Common myeloid progenitor, CD34-positive (primary cell): ENCODE data around the gene R3HDM1.
A peak's percentile ranks its signal among the peaks of the same experiment; 100 is the strongest.

ENCODE experiments used
- CTCF ChIA-PET: fragments of 350-600 bp; sonication (Branson Sonifier 250); formaldehyde crosslinking; loops from one replicate; lab custom pipeline; 2021; ENCODE audit warnings: antibody characterized with exemption; lab: Charles Lee
- POLR2A ChIA-PET: fragments of 350-600 bp; sonication (Branson Sonifier 250); formaldehyde crosslinking; loops from one replicate; lab custom pipeline; 2021; ENCODE audit warnings: antibody characterized with exemption; lab: Charles Lee
- DNase-seq, 3 donors: peaks; one replicate each; pipeline versions ENCODE4 v3.0.0 to v3.0.0-alpha.2; 2013
- H3K27ac ChIP-seq, 2 experiments: 1 replicate in 1 of 2; 2 replicates in 1 of 2; pipeline ENCODE4 v1.7.0; 2013; ENCODE audit warnings: inconsistent platforms in 2 of 2, low read length in 2 of 2, mild to moderate bottlenecking in 2 of 2, low read depth in 1 of 2, moderate library complexity in 1 of 2; ENCODE audit not compliant: severe bottlenecking in 2 of 2, insufficient read depth in 1 of 2, poor library complexity in 1 of 2
- H3K27me3 ChIP-seq, 5 experiments: replicated peaks in 2 of 5; 1 replicate in 3 of 5; 2 replicates in 2 of 5; pipeline versions ENCODE4 v1.6.1 to v1.7.0; 2013; ENCODE audit warnings: low read length in 4 of 5, mild to moderate bottlenecking in 2 of 5, moderate library complexity in 2 of 5, inconsistent platforms in 1 of 5; ENCODE audit not compliant: insufficient read depth in 5 of 5, control insufficient read depth in 4 of 5
- H3K36me3 ChIP-seq, 4 experiments: 1 replicate in 2 of 4; 2 replicates in 2 of 4; pipeline versions ENCODE4 v1.6.1 to v1.7.0; 2013; ENCODE audit warnings: low read length in 3 of 4, control low read depth in 1 of 4, mild to moderate bottlenecking in 1 of 4; ENCODE audit not compliant: control insufficient read depth in 4 of 4, insufficient read depth in 4 of 4
- H3K4me1 ChIP-seq, 4 experiments: 1 replicate in 3 of 4; 2 replicates in 1 of 4; pipeline versions ENCODE4 v1.6.1 to v1.7.1; 2013; ENCODE audit warnings: low read length in 3 of 4, mild to moderate bottlenecking in 3 of 4, control low read depth in 1 of 4, inconsistent platforms in 1 of 4, moderate library complexity in 1 of 4; ENCODE audit not compliant: control insufficient read depth in 4 of 4, insufficient read depth in 4 of 4; ENCODE audit errors: control extremely low read depth in 1 of 4
- H3K4me3 ChIP-seq, 7 experiments: 1 replicate in 4 of 7; 2 replicates in 3 of 7; pipeline versions ENCODE4 v1.5.1 to v1.7.0; 2013; ENCODE audit warnings: mild to moderate bottlenecking in 7 of 7, low read length in 6 of 7, moderate library complexity in 6 of 7, inconsistent platforms in 2 of 7, low read depth in 2 of 7, control low read depth in 1 of 7; ENCODE audit not compliant: insufficient read depth in 4 of 7, control insufficient read depth in 1 of 7; ENCODE audit errors: extremely low read depth in 1 of 7
- H3K9me3 ChIP-seq, 5 experiments: 1 replicate in 4 of 5; 2 replicates in 1 of 5; pipeline versions ENCODE4 v1.6.1 to v1.7.1; 2013; ENCODE audit warnings: low read length in 4 of 5, mild to moderate bottlenecking in 2 of 5, inconsistent platforms in 1 of 5, low read depth in 1 of 5, moderate library complexity in 1 of 5; ENCODE audit not compliant: control insufficient read depth in 4 of 5, insufficient read depth in 2 of 5; ENCODE audit errors: control extremely low read depth in 1 of 5
- WGBS: methylation state at CpG from one replicate; pipeline ENCODE4 v1.1.5; 2013; ENCODE audit not compliant: insufficient coverage; 5-methylcytosine and 5-hydroxymethylcytosine counted together

Gene R3HDM1

DNA sequence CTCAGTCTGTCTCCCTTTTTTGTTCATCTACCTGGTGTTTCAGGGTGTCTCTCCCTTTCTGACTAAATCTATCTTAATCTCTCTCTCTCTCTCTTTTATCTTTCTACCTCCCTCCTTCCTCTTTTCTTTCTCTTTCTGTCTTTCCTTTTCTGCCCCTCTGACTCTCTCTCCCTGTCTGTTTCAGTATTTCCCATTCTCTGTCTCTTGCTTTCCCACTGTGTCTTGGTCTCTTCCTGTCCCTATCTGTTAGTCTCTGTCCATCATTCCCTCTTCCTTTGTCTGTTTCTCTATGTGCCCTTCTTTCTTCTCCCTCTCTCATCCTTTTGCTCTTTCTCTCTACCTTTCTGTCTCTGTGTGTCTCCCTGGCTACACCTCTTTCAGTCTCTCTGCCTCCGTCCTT is 56.7 kb downstream of the R3HDM1 start:
- peaks cover 0 to 9% (median 2%) of the 10 kb centered on the region in 4 experiments for H3K36me3 ChIP-seq
- H3K27ac ChIP-seq: no peak overlapping the region
- H3K27me3 ChIP-seq: no peaks in the 10 kb centered on the region
- H3K4me1 ChIP-seq: peaks cover 0 to 5% (median 3%) of the 10 kb centered on the region in 4 experiments
- DNase-seq: no peak
- ChIA-PET CTCF (no interaction called here), POLR2A (interaction anchor here (0.6 kb wide), 1 partner anchor 19 kb away, joined by 3 read pairs; no protein-coding TSS in a partner anchor)
- peaks cover 0 to 16% (median 5%) of the 10 kb centered on the region in 5 experiments for H3K9me3 ChIP-seq
- no peak overlapping the region for H3K4me3 ChIP-seq
- WGBS: 100% methylated on average over 1 of the region's 1 CpG

DNA sequence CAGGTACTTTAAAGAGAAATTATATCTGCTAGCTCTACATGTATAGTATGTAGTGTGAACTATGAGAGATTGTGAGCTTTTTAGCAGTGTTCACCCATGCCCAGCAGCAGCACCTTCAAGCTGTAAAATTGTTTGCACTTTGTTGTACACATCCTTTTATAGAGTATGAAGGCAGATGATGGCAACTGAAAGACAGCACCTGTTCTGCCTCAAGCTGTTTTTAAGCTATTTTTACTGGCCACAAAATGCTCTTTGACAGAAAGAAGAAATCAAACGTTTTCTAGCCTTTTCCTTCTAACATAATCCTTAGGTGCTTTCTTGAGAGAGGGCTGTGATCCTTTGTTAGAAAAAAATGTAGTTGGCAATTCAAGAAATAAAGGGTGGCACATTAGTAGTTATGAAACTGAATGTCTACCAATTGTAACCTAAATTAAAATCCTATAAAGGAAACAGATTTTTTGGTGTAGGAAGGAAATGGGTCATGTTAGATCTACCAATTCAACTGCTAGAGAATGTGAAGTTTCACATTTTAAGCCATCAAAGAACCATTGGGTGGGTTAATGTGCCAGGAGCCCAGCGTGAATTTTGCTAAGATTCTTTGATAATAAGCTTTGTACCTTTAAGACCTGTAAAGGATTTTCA is 59.5 kb downstream of the R3HDM1 start:
- WGBS: no CpG with 5 or more reads among the region's 2 CpGs
- ChIA-PET CTCF (interaction anchor here (0.9 to 2.5 kb wide), 5 partner anchors 8 to 573 kb away, joined by 3 to 8 read pairs (median 3); no protein-coding TSS in a partner anchor), POLR2A (no interaction called here)
- H3K9me3 ChIP-seq: peaks cover 0 to 16% (median 5%) of the 10 kb centered on the region in 5 experiments
- H3K4me1 ChIP-seq: peaks cover 0 to 5% (median 3%) of the 10 kb centered on the region in 4 experiments
- H3K27me3 ChIP-seq: no peaks in the 10 kb centered on the region
- H3K36me3 ChIP-seq: peaks cover 0 to 9% (median 2%) of the 10 kb centered on the region in 4 experiments
- peak in 2 of 3 donors; percentile 15 to 40 for DNase-seq
- no peak overlapping the region for H3K27ac ChIP-seq
- H3K4me3 ChIP-seq: no peak overlapping the region

DNA sequence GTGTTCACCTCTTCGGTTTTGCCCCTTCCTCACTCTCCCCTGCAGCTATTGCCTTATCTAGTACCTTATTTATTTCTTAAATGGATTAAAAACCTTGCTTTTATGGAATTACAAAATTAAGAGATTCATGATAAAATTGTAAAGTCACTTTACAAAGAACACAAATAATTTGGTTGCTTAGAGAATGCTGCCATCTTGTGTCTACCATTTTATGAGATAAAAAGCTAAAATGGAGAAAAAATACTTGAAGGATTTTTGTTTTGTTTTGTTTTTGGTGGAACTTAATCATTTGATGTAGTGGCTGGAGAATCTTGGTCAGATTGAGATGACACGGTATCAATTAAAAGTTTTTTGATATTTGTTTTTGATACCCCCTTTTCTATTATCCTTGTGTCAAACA is 69.6 kb downstream of the R3HDM1 start:
- peak; percentile 20 to 48 (median 43) for DNase-seq
- POLR2A ChIA-PET: no interaction called here
- no CpG with 5 or more reads among the region's 2 CpGs for WGBS
- Histone ChIP-seq H3K4me1 (no peaks in the 10 kb centered on the region), H3K36me3 (peaks cover 4 to 31% (median 16%) of the 10 kb centered on the region in 4 experiments), H3K27ac (no peak overlapping the region), H3K27me3 (no peaks in the 10 kb centered on the region), H3K4me3 (no peak overlapping the region), H3K9me3 (no peaks in the 10 kb centered on the region)
- CTCF ChIA-PET: interaction anchor here (1.0 to 4.9 kb wide), 9 partner anchors 10 to 612 kb away, joined by 3 to 29 read pairs (median 4); no protein-coding TSS in a partner anchor

DNA sequence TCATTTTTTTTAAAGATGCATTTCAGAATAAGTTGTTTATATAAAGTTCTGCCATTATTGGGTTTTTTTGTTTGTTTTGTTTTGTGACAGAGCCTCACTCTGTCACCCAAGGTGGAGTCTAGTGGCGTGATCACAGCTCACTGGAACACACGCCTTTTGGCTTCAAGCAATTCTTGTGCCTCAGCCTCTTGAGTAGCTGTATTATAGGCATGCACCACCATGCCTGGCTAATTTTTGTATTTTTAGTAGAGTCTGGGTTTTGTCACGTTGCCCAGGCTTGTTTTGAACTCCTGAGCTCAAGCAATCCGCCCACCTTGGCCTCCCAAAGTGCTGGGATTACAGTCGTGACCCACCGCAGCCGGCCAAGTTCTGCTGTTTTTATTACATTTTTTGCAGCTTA is 72.3 kb downstream of the R3HDM1 start:
- H3K4me3 ChIP-seq: no peak overlapping the region
- H3K9me3 ChIP-seq: no peaks in the 10 kb centered on the region
- DNase-seq: no peak
- CTCF ChIA-PET: interaction anchor here (1.0 to 1.9 kb wide), 4 partner anchors 10 to 614 kb away, joined by 3 to 4 read pairs (median 4); no protein-coding TSS in a partner anchor
- POLR2A ChIA-PET: no interaction called here
- 100% methylated on average over 4 of the region's 7 CpGs for WGBS
- no peaks in the 10 kb centered on the region for H3K27me3 ChIP-seq
- H3K4me1 ChIP-seq: no peaks in the 10 kb centered on the region
- peaks cover 9 to 38% (median 21%) of the 10 kb centered on the region in 4 experiments for H3K36me3 ChIP-seq
- H3K27ac ChIP-seq: no peak overlapping the region

DNA sequence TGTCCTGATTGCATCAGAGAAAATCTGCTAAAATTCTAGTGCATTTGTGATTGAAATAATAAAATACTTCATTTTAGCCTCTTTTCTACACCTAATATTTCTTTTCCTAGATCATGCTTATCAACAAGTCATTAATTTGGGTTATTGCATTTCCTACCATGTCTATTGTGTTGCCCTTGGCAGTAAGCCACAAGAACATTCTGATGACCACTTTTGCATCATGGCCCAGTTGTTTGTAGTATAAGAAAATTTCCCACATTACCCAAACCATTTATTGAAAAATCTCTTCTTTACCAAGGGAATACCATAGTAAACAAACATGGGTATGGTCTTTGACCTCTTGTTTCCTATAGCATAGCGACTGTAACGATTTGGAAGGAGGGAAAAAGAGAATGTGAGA is 76.3 kb downstream of the R3HDM1 start:
- CTCF ChIA-PET: interaction anchor here (0.6 kb wide), 1 partner anchor 603 kb away, joined by 3 read pairs; no protein-coding TSS in a partner anchor
- H3K27me3 ChIP-seq: no peaks in the 10 kb centered on the region
- DNase-seq: no peak
- POLR2A ChIA-PET: no interaction called here
- H3K4me3 ChIP-seq: no peak overlapping the region
- H3K27ac ChIP-seq: no peak overlapping the region
- peaks cover 9 to 37% (median 21%) of the 10 kb centered on the region in 4 experiments for H3K36me3 ChIP-seq
- H3K9me3 ChIP-seq: no peaks in the 10 kb centered on the region
- no CpG with 5 or more reads among the region's 2 CpGs for WGBS
- no peaks in the 10 kb centered on the region for H3K4me1 ChIP-seq

DNA sequence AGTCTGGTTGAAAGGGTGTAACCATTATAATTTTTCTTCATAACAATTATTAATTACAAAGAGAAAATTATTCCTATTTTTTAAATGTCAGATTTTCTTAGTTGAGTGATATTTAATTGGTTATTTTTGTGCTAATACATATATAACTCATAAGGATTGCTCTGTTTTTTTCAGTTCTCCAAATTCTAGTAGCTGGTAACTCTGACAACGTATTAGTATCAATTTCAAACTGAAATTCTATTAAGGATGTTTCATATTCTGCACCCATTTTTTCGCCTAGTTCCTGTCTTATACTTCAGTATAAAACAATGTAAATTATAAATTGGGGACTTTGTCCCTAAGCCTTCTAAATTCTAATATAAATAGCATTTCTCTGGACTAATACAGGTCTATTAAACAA is 81.0 kb downstream of the R3HDM1 start:
- Histone ChIP-seq H3K27me3 (no peaks in the 10 kb centered on the region), H3K36me3 (peaks cover 0 to 7% (median 4%) of the 10 kb centered on the region in 4 experiments), H3K4me1 (no peaks in the 10 kb centered on the region), H3K27ac (no peak overlapping the region), H3K4me3 (no peak overlapping the region), H3K9me3 (no peaks in the 10 kb centered on the region)
- ChIA-PET POLR2A (no interaction called here), CTCF (no interaction called here)
- no CpG with 5 or more reads among the region's 2 CpGs for WGBS
- DNase-seq: no peak

DNA sequence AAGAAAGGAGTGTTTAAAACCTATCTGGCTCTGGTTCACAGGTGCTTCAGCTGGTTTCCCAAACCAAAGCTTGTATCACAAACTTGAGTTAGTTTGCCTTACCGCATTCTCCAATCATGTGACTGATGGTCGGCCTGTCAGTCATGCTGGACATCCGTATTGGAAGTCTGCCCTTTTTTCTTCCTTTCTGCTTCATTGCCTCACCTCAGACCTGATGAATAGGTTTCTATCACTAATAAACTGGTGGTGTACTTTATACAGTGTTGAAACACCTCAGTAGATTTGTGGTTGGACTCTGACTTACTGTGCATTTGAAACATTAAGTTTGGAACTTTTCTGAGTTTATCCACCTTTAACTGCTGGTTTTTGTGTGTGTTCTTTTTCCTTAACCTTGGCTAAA is 84.1 kb downstream of the R3HDM1 start:
- CTCF ChIA-PET: no interaction called here
- 100% methylated on average over 2 of the region's 3 CpGs for WGBS

More for the DNA sequence above, 84.1 kb downstream of the R3HDM1 start:
- DNase-seq: no peak
- Histone ChIP-seq H3K4me1 (no peaks in the 10 kb centered on the region), H3K27me3 (no peaks in the 10 kb centered on the region), H3K36me3 (peaks cover 0 to 3% (median 1%) of the 10 kb centered on the region in 4 experiments), H3K9me3 (no peaks in the 10 kb centered on the region), H3K4me3 (no peak overlapping the region), H3K27ac (no peak overlapping the region)
- POLR2A ChIA-PET: no interaction called here
